ENCODE results near the gene ZNF30.
"Not testable (repeated sequence)": the region's sequence is repeated elsewhere in the genome, so short reads cannot be mapped to it uniquely, and the experiment has no call there.

Gene ZNF30

GRCh38 chr19:34926685-34927375 lies at the start of gene ZNF30:
ZNF30 (plus strand) TSS chr19:34926903; CDS start chr19:34929948, 3,045 bp downstream.
- H3K4me1 Mint-ChIP-seq (ENCODE audit: low read depth) = peaks cover 17% of the 10 kb centered on the region
- peak; percentile 90 for DNase-seq
- H3K27ac Mint-ChIP-seq = peak within 1 kb of the TSS; percentile 68
- no peaks in the 10 kb centered on the region for H3K27me3 Mint-ChIP-seq
- peak within 1 kb of the TSS; percentile 91 for H3K4me3 Mint-ChIP-seq
- peaks cover 2% of the 10 kb centered on the region for H3K9me3 Mint-ChIP-seq
- H3K36me3 Mint-ChIP-seq (ENCODE audit: low read depth) = peaks cover 39% of the 10 kb centered on the region

GRCh38 chr19:34879563-34879962 lies 47.1 kb upstream of the ZNF30 start:
- peaks cover 9% of the 10 kb centered on the region for H3K9me3 Mint-ChIP-seq
- peaks cover 8% of the 10 kb centered on the region for H3K27me3 Mint-ChIP-seq
- H3K4me1 Mint-ChIP-seq (ENCODE audit: low read depth) = no peaks in the 10 kb centered on the region
- no peak overlapping the region for H3K27ac Mint-ChIP-seq
- H3K36me3 Mint-ChIP-seq (ENCODE audit: low read depth) = no peaks in the 10 kb centered on the region
- DNase-seq = no peak
- H3K4me3 Mint-ChIP-seq = no peak overlapping the region

GRCh38 chr19:34880034-34880433 lies 46.7 kb upstream of the ZNF30 start:
- Mint-ChIP-seq H3K4me1 (ENCODE audit: low read depth) (no peaks in the 10 kb centered on the region), H3K27ac (no peak overlapping the region), H3K9me3 (peaks cover 14% of the 10 kb centered on the region), H3K4me3 (no peak overlapping the region), H3K27me3 (peaks cover 8% of the 10 kb centered on the region), H3K36me3 (ENCODE audit: low read depth) (no peaks in the 10 kb centered on the region)
- DNase-seq = no peak

- no peak overlapping the region for H3K4me3 Mint-ChIP-seq
- peaks cover 25% of the 10 kb centered on the region for H3K9me3 Mint-ChIP-seq
- no peak overlapping the region for H3K27ac Mint-ChIP-seq
- no peaks in the 10 kb centered on the region for H3K4me1 Mint-ChIP-seq (ENCODE audit: low read depth)
- DNase-seq = no peak
- H3K27me3 Mint-ChIP-seq = peaks cover 8% of the 10 kb centered on the region
- H3K36me3 Mint-ChIP-seq (ENCODE audit: low read depth) = no peaks in the 10 kb centered on the region
These were observed 44.7 kb upstream of the ZNF30 start for GRCh38 chr19:34881982-34882381.

DNA sequence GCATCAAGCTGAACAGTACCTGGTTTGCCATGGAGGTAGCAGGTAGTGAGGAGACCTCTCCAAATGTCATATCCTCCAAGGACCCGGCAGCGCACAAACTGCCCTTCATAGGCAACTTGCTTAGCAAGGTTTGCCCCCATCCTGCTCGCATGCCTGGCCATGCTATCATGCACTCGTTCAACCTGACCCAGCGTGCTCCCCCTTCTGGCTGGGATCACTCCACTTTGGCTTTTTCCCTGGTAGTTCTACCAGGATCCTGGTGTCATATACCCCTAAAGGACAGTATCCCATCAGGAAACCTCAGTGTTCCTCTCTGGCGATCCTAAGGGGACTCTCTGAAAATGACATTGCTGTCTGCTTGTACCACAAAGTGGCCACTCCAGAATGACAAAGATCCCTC lies 38.6 kb upstream of the ZNF30 start:
- Mint-ChIP-seq H3K27me3 (peaks cover 15% of the 10 kb centered on the region), H3K4me1 (ENCODE audit: low read depth) (no peaks in the 10 kb centered on the region), H3K4me3 (no peak overlapping the region), H3K9me3 (peaks cover 30% of the 10 kb centered on the region), H3K36me3 (ENCODE audit: low read depth) (no peaks in the 10 kb centered on the region), H3K27ac (no peak overlapping the region)
- DNase-seq = no peak

- peaks cover 7% of the 10 kb centered on the region for H3K4me1 Mint-ChIP-seq (ENCODE audit: low read depth)
- peaks cover 6% of the 10 kb centered on the region for H3K9me3 Mint-ChIP-seq
- no peak overlapping the region for H3K4me3 Mint-ChIP-seq
- H3K36me3 Mint-ChIP-seq (ENCODE audit: low read depth) = no peaks in the 10 kb centered on the region
- no peak overlapping the region for H3K27ac Mint-ChIP-seq
- H3K27me3 Mint-ChIP-seq = peaks cover 27% of the 10 kb centered on the region
- no peak for DNase-seq
These were observed 26.5 kb upstream of the ZNF30 start for GRCh38 chr19:34900245-34900644.

GRCh38 chr19:34904664-34905527 lies 21.8 kb upstream of the ZNF30 start:
- Mint-ChIP-seq H3K27me3 (peaks cover 52% of the 10 kb centered on the region), H3K36me3 (ENCODE audit: low read depth) (no peaks in the 10 kb centered on the region), H3K4me3 (peak overlapping the region; percentile 21), H3K4me1 (ENCODE audit: low read depth) (peaks cover 10% of the 10 kb centered on the region), H3K27ac (no peak overlapping the region), H3K9me3 (peaks cover 6% of the 10 kb centered on the region)
- DNase-seq = no peak

DNA sequence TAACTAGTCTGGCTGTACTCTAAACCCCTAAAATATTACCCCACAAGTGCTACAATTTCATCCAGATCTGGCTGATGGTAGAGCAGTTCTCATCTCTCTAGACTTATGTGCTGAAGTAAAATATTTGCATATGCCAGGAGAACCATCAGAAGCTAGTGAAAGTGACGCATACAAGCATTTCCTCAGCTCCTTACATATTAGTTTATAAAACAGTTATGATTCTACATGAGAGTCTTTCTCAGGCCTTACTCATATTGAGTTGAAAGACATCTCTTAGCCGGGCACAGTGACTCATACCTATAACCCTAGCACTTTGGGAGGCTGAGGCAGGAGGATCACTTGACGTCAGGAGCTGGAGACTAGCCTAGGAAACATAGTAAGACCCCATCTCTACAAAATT lies 15.9 kb upstream of the ZNF30 start:
- peaks cover 33% of the 10 kb centered on the region for H3K27me3 Mint-ChIP-seq
- no peak for DNase-seq
- no peak overlapping the region for H3K4me3 Mint-ChIP-seq
- H3K9me3 Mint-ChIP-seq = no peaks in the 10 kb centered on the region
- H3K36me3 Mint-ChIP-seq (ENCODE audit: low read depth) = no peaks in the 10 kb centered on the region
- H3K27ac Mint-ChIP-seq = no peak overlapping the region
- peaks cover under 1% of the 10 kb centered on the region for H3K4me1 Mint-ChIP-seq (ENCODE audit: low read depth)

DNA sequence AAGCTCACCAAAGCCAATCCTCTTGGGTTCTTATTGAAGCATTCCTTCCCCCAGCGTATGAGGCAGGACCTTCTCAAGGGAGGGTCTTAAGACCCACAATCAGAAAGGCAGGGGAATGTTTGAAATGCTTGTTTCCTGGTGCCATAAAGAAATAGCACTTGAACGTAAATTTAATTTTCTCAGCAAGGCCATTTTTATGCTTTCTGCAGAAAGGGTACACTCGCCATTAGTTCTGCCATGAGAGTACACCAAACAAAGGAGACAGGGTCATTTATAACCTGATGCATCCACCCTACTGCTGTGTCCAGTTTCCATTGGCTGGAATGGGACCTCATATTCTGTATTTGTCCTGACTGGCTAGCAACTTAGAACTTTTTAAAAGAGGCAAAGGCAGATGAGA lies 9.6 kb upstream of the ZNF30 start:
- DNase-seq; H3K27me3 Mint-ChIP-seq; H3K4me3 Mint-ChIP-seq; H3K4me1 Mint-ChIP-seq (ENCODE audit: low read depth); H3K27ac Mint-ChIP-seq; H3K36me3 Mint-ChIP-seq (ENCODE audit: low read depth): not testable (repeated sequence)
- H3K9me3 Mint-ChIP-seq = peaks cover 20% of the 10 kb centered on the region

DNA sequence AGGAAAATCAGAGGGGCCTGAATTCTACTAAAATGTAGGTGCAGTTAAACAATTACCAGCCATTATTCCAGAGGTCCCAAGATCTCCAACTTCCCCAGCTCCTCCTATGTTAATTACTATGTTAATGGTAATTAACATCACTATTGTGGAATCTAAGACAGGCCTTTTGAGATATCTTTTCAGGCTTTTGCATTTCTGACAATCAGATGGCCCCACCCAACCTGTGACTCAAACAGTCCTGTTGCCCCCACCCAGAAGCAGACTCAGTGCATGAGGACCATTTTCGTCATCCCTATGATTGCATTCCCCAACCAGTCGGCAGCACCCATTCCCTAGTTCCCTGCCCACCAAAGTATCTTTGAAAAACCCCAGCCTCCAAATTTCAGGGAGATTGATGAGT lies 8.5 kb upstream of the ZNF30 start:
- no peak overlapping the region for H3K4me3 Mint-ChIP-seq
- no peaks in the 10 kb centered on the region for H3K4me1 Mint-ChIP-seq (ENCODE audit: low read depth)
- H3K36me3 Mint-ChIP-seq (ENCODE audit: low read depth) = no peaks in the 10 kb centered on the region
- H3K9me3 Mint-ChIP-seq = peaks cover 20% of the 10 kb centered on the region
- DNase-seq = no peak
- H3K27me3 Mint-ChIP-seq = peaks cover under 1% of the 10 kb centered on the region
- no peak overlapping the region for H3K27ac Mint-ChIP-seq

DNA sequence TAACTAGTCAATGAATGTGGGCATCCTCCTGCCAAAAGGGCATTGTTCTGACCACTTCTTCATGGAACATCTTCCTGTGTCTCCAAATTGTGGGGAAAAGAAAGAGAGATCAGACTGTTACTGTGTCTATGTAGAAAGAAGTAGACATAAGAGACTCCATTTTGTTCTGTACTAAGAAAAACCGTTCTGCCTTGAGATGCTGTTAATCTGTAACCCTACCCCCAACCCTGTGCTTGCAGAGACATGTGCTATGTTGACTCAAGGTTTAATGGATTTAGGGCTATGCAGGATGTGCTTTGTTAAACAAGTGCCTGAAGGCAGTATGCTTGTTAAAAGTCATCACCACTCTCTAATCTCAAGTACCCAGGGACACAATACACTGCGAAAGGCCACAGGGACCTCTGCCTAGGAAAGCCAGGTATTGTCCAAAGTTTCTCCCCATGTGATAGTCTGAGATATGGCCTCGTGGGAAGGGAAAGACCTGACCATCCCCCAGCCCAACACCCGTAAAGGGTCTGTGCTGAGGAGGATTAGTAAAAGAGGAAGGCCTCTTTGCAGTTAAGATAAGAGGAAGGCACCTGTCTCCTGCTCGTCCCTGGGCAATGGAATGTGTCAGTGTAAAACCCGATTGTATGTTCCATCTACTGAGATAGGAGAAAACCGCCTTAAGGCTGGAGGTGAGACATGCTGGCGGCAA lies 6.5 kb upstream of the ZNF30 start:
- H3K36me3 Mint-ChIP-seq (ENCODE audit: low read depth); H3K4me1 Mint-ChIP-seq (ENCODE audit: low read depth); DNase-seq; H3K4me3 Mint-ChIP-seq; H3K27me3 Mint-ChIP-seq; H3K27ac Mint-ChIP-seq: not testable (repeated sequence)
- peaks cover 20% of the 10 kb centered on the region for H3K9me3 Mint-ChIP-seq

- Mint-ChIP-seq H3K4me3 (no peak overlapping the region), H3K27me3 (no peaks in the 10 kb centered on the region), H3K9me3 (peaks cover 2% of the 10 kb centered on the region), H3K27ac (no peak overlapping the region), H3K36me3 (ENCODE audit: low read depth) (peaks cover 26% of the 10 kb centered on the region), H3K4me1 (ENCODE audit: low read depth) (peaks cover 17% of the 10 kb centered on the region)
- DNase-seq = no peak
These were observed 1.3 kb upstream of the ZNF30 start for GRCh38 chr19:34925278-34925855.

DNA sequence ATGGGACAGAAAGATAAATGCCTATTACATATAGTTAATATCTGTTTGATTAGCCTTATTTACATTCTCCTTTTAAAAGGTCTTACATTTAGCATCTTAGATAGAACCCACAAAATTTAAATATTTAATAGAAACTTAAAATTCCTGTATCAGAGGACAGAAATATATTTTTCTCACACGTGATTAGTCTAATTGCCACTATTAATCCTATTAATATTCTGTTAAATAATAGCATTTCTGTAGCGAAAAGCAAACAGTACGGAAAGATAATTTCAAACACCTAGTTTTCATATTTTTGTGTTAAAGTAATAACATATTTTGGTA lies 380 bp upstream of the ZNF30 start:
- Mint-ChIP-seq H3K36me3 (ENCODE audit: low read depth) (peaks cover 34% of the 10 kb centered on the region), H3K27ac (no peak overlapping the region), H3K9me3 (peaks cover 2% of the 10 kb centered on the region), H3K4me3 (peak overlapping the region; percentile 91), H3K27me3 (no peaks in the 10 kb centered on the region), H3K4me1 (ENCODE audit: low read depth) (peaks cover 17% of the 10 kb centered on the region)
- no peak for DNase-seq

DNA sequence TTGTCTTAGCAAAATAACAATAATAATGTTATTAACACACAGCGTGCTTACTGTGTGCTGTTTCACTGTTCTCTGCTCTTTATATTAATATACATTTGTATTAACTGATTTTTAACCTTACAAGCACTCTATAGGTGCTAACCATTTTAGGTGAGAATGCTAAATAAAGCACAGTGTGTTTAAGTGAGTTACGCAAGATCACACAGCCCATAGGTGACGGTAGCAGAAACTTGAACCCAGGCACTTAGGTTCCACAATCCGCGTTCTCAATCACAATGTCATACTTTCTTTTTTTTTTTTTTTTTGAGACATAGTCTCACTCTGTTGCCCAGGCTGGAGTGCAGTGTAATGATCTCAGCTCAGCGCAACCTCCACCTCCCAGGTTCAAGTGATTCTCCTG lies 5.8 kb downstream of the ZNF30 start:
- Mint-ChIP-seq H3K9me3 (peaks cover 12% of the 10 kb centered on the region), H3K4me3 (no peak overlapping the region), H3K27me3 (no peaks in the 10 kb centered on the region), H3K4me1 (ENCODE audit: low read depth) (peaks cover 7% of the 10 kb centered on the region), H3K27ac (no peak overlapping the region), H3K36me3 (ENCODE audit: low read depth) (peaks cover 81% of the 10 kb centered on the region)
- DNase-seq = no peak

All from activated T-cell treated with anti-CD3 and anti-CD28 coated beads, Interleukin-2, amount 50 U/mL, for 24 hours (primary cell).